DMS114 treated with DMSO at 0.1 percent for 48 hours (cell line): ENCODE data around the gene HTD2.

ENCODE experiments used
- DNase-seq: peaks from one replicate; lab custom pipeline; 2025; ENCODE audit not compliant: unreplicated experiment; lab: John Stamatoyannopoulos, UW

HTD2 gene

DNA sequence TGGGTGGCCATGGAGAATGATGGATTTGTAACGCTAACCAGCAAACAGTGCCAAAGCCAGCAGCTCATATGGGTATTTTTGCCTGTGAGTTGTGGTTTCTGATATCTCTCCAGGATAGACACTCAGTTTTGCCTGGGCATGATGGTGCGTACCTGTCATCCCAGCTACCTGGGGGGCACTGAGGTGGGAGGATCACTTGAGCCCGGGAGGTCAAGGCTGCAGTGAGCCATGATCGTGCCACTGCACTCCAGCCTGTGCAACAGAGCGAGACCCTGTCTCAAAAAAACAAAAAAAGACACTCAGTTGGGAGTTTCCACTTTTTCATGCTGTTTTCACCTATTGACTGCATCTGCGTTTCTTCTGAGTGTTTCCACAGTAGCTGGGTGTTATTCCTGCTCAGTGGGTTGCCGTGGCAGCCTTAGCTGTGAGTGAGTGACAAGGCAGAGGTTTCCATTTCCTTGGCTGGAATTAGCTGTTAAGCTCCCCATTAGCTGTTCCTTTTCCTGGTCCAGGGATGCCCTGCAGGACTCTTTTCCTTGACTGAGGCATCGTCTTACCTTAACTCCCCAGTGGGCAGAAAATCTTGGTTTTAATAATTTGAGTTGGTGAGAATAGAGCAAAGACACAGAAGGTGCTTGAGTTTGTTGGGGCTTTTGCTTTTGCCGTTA is 14.5 kb upstream of the HTD2 start:
- no peak for DNase-seq

- no peak for DNase-seq
Measured at GRCh38 chr3:58292866-58293265, 13.5 kb upstream of the HTD2 start.

GRCh38 chr3:58293516-58293915 is 12.8 kb upstream of the HTD2 start:
- DNase-seq = no peak

GRCh38 chr3:58296269-58296668 is 10.1 kb upstream of the HTD2 start:
- no peak for DNase-seq

DNA sequence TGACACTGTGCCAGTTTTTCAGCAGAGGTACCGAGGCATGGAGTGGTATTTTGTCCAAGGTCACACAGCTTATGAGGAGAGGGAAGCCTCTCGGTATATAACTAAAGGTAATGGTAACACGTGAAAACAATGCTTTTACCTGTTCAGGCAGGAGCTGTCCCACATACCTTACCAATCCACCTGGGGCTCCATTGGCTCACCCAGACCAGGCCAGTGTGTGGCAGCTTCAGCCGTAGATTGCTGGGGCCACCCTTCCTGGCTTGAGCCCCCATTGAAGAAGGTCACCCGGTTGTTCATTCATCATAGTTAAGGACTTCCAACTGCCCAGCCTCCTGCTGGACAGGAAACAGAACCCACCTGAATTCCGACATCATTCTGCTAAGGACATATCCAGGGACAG is 9.5 kb upstream of the HTD2 start:
- no peak for DNase-seq

GRCh38 chr3:58298190-58298589 is 8.1 kb upstream of the HTD2 start:
- no peak for DNase-seq

- DNase-seq = no peak
Measured at GRCh38 chr3:58299075-58299474, 7.2 kb upstream of the HTD2 start.

DNA sequence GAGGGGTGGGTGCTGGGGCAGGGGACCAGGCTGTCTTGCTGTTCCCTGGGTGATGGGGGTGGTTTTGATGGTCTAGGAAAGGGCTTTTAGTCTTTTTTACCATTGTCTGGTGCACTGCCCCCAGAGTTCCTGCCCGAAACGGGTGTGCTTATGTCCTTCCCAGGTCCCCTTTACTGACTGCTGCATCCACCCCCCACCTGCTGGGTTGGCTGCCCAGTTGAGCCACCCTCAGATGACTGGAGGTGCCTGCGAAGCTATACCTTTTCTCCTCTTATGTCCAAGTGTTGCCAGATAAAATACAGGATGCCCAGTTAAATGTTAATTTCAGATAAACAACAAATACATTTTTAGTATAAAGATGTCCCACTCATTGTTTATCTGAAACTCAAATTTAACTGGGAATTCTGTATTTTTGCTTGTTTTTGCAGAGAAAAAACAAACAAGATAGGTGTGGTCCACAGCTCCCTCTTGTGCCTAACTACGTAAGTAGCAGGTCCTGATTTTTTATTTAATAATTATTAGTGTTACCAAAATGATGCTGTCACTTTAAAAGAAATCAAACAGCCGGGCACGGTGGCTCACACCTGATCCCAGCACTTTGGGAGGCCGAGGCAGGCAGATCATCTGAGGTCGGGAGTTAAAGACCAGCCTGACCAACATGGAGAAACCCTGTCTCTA is 6.3 kb upstream of the HTD2 start:
- DNase-seq = peak; percentile 11

DNA sequence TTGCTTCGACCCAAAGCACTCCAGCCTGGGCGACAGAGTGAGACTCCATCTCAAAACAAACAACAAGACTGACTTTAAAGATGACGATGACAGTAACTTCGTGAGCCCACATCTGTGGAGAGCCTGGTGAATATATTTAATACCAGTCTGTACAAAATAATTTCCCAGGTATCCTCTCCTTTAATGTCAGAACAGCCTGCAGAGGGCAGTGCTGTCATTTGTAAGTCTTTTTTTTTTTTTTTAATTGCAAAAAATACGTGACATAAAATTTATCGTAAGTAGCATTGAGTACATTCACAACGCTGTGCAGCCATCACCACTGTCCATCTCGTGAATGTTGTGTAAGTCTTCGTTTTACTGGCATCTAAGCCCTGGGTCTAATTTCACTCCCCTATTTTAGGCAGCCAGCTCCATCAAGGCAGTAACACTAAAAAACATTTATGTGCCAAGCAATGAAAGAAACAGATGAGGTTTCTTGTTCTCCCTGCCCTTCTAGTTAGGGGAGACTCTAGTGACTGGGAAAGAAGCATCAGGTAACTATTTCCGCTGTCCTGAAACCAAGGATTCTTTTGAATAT is 1.4 kb downstream of the HTD2 start:
- peak; percentile 19 for DNase-seq

DNA sequence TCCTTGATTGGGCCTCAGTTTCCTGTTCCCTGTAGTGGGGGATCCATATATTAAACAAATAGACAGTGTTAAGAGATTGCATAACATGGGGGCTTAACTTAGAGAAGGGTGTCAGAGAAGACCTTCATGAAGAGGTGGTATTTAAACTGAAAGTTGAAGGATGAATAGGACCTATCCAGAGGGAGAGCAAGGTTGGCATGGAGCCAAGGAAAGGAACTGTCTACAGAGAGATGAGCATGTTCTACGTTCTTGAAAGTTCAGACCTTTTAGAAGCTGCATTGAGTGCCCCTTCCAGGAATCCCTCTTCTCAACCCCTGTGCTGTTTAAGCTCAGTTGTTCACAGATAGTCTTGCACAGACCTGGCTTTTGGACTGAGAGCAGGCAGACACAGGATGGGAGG is 2.4 kb downstream of the HTD2 start:
- DNase-seq = no peak

DNA sequence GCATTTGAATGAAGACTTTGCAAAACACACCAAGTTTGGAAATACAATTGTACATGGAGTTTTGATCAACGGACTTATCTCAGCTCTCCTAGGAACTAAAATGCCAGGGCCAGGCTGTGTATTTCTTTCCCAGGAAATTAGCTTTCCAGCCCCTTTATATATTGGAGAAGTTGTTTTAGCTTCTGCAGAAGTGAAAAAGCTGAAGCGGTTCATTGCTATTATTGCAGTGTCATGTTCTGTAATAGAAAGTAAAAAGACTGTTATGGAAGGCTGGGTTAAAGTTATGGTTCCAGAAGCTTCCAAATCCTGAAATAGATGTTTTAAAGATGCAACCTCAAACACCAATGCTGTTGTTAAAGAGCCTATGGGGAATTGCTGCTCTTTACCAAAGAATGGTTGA is 11.5 kb downstream of the HTD2 start:
- no peak for DNase-seq

DNA sequence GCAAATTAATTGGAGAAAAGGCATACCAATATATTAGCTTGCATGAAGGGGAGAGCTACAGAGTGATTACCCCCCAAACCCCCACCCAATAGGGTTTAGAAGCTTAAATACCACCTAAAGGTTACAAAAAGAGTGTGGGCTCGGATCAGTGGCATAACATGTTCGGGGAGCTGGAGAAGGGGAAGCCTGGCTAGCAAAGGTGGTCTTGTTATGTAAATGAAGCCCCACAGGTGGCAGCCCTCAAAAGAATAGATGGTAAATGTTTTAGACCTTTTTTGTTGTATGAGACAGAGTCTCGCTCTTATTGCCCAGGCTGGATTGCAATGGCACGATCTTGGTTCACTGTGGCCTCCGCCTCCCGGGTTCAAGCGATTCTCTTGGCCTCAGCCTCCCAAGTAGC is 15.5 kb downstream of the HTD2 start:
- no peak for DNase-seq

DNA sequence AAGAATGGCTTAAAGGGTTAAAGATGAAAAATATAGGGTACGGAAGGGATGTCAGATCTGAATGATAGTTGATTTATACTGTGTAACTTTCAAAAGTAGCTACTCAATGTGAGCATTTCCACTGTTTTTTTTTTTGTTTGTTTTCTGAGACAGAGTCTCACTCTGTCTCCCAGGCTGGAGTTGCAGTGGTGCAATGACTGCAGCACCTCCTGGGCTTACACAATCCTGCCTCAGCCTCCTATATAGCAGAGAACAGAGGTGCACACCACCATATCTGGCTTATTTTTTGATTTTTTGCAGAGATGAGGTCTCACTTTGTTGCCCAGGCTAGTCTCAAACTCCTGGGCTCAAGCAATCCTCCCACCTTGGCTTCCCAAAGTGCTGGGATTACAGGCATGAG is 16.5 kb downstream of the HTD2 start:
- no peak for DNase-seq

GRCh38 chr3:58323529-58324390 is 17.4 kb downstream of the HTD2 start:
- peak; percentile 79 for DNase-seq

GRCh38 chr3:58324391-58325390 is 18.4 kb downstream of the HTD2 start:
- no peak for DNase-seq

DNA sequence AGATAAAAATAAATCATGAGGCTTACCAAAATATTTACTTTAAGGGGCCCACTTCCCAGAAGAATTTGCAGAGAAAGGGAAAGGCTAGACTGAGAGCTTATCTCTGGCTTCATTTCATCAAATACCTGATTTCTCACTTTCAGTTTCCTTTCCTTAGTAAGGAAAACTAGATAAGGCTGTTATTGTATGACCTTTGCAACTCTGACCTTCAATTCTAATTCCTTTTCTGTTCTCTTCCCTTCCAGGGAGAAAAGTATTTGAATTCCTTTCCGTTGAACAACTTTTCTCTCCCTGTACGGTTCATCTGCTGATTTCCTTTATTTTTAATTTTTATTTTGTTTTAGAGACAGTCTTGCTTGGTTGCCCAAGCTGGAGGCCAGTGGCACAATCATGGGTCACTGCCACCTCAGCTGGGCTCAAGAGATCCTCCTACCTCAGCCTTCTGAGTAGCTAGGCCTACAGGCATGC is 19.2 kb downstream of the HTD2 start:
- no peak for DNase-seq

GRCh38 chr3:58326267-58326900 is 20.1 kb downstream of the HTD2 start:
- DNase-seq = no peak

DNA sequence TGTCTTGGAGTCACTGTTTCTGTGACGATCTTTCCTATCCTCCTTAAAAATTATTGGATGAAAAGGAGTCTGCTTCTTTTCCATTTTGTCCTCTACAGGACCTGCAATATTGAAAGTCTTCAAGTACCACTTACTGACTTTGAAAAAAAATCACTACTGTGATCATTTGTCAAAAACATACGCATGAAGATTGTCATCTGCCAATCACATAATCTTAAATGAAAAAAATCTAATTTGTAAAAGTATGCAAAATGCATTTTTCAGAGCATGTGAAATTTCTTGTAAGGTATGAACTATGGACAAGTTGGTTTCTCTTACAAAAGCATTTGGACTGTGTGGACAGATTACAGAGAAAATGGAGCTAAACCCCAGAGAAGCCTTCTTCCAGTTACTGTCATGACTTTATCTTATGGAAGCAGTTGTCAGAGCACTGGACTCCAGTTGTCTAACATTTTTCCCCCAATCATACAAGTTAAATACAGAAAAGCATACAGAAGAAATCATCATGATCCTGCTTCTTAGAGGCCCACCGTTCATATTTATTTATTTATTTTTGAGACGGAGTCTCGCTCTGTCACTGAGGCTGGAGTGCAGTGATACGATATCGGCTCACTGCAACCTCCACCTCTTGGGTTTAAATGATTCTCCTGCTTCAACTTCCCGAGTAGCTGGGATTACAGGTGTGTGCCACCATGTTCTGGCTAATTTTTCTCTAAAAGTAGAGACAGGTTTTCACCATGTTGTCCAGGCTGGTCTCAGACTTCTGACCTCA is 23.0 kb downstream of the HTD2 start:
- DNase-seq = no peak

GRCh38 chr3:58329922-58330413 is 23.6 kb downstream of the HTD2 start:
- DNase-seq = no peak
